ENCODE data around the gene ABLIM2.

ABLIM2 gene

GRCh38 chr4:7978489-7978888 lies 180.1 kb downstream of the ABLIM2 start:
- DNase-seq (ENCODE audit: low read depth) = no peak

GRCh38 chr4:7976634-7977033 lies 182.0 kb downstream of the ABLIM2 start:
- no peak for DNase-seq (ENCODE audit: low read depth)

GRCh38 chr4:7976025-7976424 lies 182.6 kb downstream of the ABLIM2 start:
- DNase-seq (ENCODE audit: low read depth) = no peak

- DNase-seq (ENCODE audit: low read depth) = no peak
Observed at GRCh38 chr4:7974425-7974824, 184.2 kb downstream of the ABLIM2 start.

- DNase-seq (ENCODE audit: low read depth) = peak; percentile 29
Observed at GRCh38 chr4:7973545-7973981, 185.1 kb downstream of the ABLIM2 start.

- no peak for DNase-seq (ENCODE audit: low read depth)
Observed at GRCh38 chr4:7971881-7972500, 186.6 kb downstream of the ABLIM2 start.

GRCh38 chr4:7971159-7971631 lies 187.4 kb downstream of the ABLIM2 start:
- no peak for DNase-seq (ENCODE audit: low read depth)

- DNase-seq (ENCODE audit: low read depth) = no peak
Observed at GRCh38 chr4:7970361-7970946, 188.2 kb downstream of the ABLIM2 start.

GRCh38 chr4:7968262-7968896 lies 190.2 kb downstream of the ABLIM2 start:
- DNase-seq (ENCODE audit: low read depth) = no peak

GRCh38 chr4:7967501-7968261 lies 190.9 kb downstream of the ABLIM2 start:
- DNase-seq (ENCODE audit: low read depth) = no peak

GRCh38 chr4:7967063-7967440 lies 191.6 kb downstream of the ABLIM2 start:
- DNase-seq (ENCODE audit: low read depth) = no peak

GRCh38 chr4:7966281-7967062 lies 192.1 kb downstream of the ABLIM2 start:
- DNase-seq (ENCODE audit: low read depth) = no peak

GRCh38 chr4:7964890-7965662 lies 193.5 kb downstream of the ABLIM2 start:
- DNase-seq (ENCODE audit: low read depth) = no peak

GRCh38 chr4:7964459-7964858 lies 194.2 kb downstream of the ABLIM2 start:
- no peak for DNase-seq (ENCODE audit: low read depth)

GRCh38 chr4:7963691-7964090 lies 194.9 kb downstream of the ABLIM2 start:
- no peak for DNase-seq (ENCODE audit: low read depth)

GRCh38 chr4:7962609-7963508 lies 195.8 kb downstream of the ABLIM2 start:
- DNase-seq (ENCODE audit: low read depth) = no peak

- DNase-seq (ENCODE audit: low read depth) = peak; percentile 44
Observed at GRCh38 chr4:7960790-7961655, 197.6 kb downstream of the ABLIM2 start.

GRCh38 chr4:7960017-7960789 lies 198.4 kb downstream of the ABLIM2 start:
- DNase-seq (ENCODE audit: low read depth) = no peak

All from fibroblast of gingiva (primary cell).